ENCODE measurements around the gene DAPK2. TPM values are rescaled to one million over a fixed set of nuclear protein-coding genes. Genes with fewer than 3 reads are reported as not detected.

DAPK2 gene
- total RNA-seq, 6 experiments from 2014 or later, result 2.1 to 5.7 (median 5.1) TPM

GRCh38 chr15:63947228-63947627 is 99.1 kb downstream of the DAPK2 start:
- TF ChIP-seq, protein P1, sequence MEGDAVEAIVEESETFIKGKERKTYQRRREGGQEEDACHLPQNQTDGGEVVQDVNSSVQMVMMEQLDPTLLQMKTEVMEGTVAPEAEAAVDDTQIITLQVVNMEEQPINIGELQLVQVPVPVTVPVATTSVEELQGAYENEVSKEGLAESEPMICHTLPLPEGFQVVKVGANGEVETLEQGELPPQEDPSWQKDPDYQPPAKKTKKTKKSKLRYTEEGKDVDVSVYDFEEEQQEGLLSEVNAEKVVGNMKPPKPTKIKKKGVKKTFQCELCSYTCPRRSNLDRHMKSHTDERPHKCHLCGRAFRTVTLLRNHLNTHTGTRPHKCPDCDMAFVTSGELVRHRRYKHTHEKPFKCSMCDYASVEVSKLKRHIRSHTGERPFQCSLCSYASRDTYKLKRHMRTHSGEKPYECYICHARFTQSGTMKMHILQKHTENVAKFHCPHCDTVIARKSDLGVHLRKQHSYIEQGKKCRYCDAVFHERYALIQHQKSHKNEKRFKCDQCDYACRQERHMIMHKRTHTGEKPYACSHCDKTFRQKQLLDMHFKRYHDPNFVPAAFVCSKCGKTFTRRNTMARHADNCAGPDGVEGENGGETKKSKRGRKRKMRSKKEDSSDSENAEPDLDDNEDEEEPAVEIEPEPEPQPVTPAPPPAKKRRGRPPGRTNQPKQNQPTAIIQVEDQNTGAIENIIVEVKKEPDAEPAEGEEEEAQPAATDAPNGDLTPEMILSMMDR (IDR thresholded peaks at IDR 0.05), result no peak
- H3K4me3 Mint-ChIP-seq, result no peak overlapping the region
- H3K27ac Mint-ChIP-seq, result no peak overlapping the region
- H3K4me1 Mint-ChIP-seq (ENCODE audit: low read depth), result peaks cover 41% of the 10 kb centered on the region
- H3K36me3 Mint-ChIP-seq (ENCODE audit: low read depth), result peaks cover 5% of the 10 kb centered on the region; the same call in 1 of the 2 replicates
- no peak for DNase-seq
- H3K27me3 Mint-ChIP-seq (ENCODE audit: insufficient read depth), result peaks cover 4% of the 10 kb centered on the region; the same call in 1 of the 2 replicates
- H3K9me3 Mint-ChIP-seq, result no peaks in the 10 kb centered on the region

- Mint-ChIP-seq H3K4me1 (ENCODE audit: low read depth) (peaks cover 35% of the 10 kb centered on the region), H3K27me3 (ENCODE audit: insufficient read depth) (peaks cover 4% of the 10 kb centered on the region; the same call in 1 of the 2 replicates), H3K9me3 (no peaks in the 10 kb centered on the region), H3K36me3 (ENCODE audit: low read depth) (no peaks in the 10 kb centered on the region), H3K4me3 (no peak overlapping the region), H3K27ac (no peak overlapping the region)
- DNase-seq, result no peak
- TF ChIP-seq, protein P1 (IDR thresholded peaks at IDR 0.05), result no peak
These were observed 99.7 kb downstream of the DAPK2 start for GRCh38 chr15:63946524-63947065.

GRCh38 chr15:63945838-63946298 is 100.4 kb downstream of the DAPK2 start:
- Mint-ChIP-seq H3K9me3 (no peaks in the 10 kb centered on the region), H3K27ac (no peak overlapping the region), H3K27me3 (ENCODE audit: insufficient read depth) (0 out of 2 replicates have a peak, but pooled peaks cover 4% of the 10 kb centered on the region), H3K4me3 (no peak overlapping the region), H3K36me3 (ENCODE audit: low read depth) (no peaks in the 10 kb centered on the region), H3K4me1 (ENCODE audit: low read depth) (peaks cover 28% of the 10 kb centered on the region)
- DNase-seq, result no peak
- TF ChIP-seq, protein P1 (IDR thresholded peaks at IDR 0.05), result no peak

GRCh38 chr15:63945007-63945788 is 101.1 kb downstream of the DAPK2 start:
- Mint-ChIP-seq H3K4me3 (no peak overlapping the region), H3K4me1 (ENCODE audit: low read depth) (peaks cover 22% of the 10 kb centered on the region), H3K27ac (no peak overlapping the region), H3K36me3 (ENCODE audit: low read depth) (no peaks in the 10 kb centered on the region), H3K9me3 (no peaks in the 10 kb centered on the region), H3K27me3 (ENCODE audit: insufficient read depth) (0 out of 2 replicates have a peak, but pooled peaks cover 4% of the 10 kb centered on the region)
- TF ChIP-seq, protein P1 (IDR thresholded peaks at IDR 0.05), result peak; percentile 88
- DNase-seq, result peak; percentile 41

- H3K27ac Mint-ChIP-seq, result no peak overlapping the region
- TF ChIP-seq, protein P1 (IDR thresholded peaks at IDR 0.05), result no peak
- no peaks in the 10 kb centered on the region for H3K36me3 Mint-ChIP-seq (ENCODE audit: low read depth)
- no peaks in the 10 kb centered on the region for H3K9me3 Mint-ChIP-seq
- H3K4me3 Mint-ChIP-seq, result no peak overlapping the region
- H3K27me3 Mint-ChIP-seq (ENCODE audit: insufficient read depth), result 0 out of 2 replicates have a peak, but pooled peaks cover 4% of the 10 kb centered on the region
- peaks cover 22% of the 10 kb centered on the region for H3K4me1 Mint-ChIP-seq (ENCODE audit: low read depth)
- no peak for DNase-seq
These were observed 101.7 kb downstream of the DAPK2 start for GRCh38 chr15:63944681-63944955.

Data from HFFc6 (cell line).